ENCODE data around the gene FAM110A.
"Not testable (repeated sequence)": the region's sequence is repeated elsewhere in the genome, so short reads cannot be mapped to it uniquely, and the experiment has no call there.

FAM110A gene

DNA sequence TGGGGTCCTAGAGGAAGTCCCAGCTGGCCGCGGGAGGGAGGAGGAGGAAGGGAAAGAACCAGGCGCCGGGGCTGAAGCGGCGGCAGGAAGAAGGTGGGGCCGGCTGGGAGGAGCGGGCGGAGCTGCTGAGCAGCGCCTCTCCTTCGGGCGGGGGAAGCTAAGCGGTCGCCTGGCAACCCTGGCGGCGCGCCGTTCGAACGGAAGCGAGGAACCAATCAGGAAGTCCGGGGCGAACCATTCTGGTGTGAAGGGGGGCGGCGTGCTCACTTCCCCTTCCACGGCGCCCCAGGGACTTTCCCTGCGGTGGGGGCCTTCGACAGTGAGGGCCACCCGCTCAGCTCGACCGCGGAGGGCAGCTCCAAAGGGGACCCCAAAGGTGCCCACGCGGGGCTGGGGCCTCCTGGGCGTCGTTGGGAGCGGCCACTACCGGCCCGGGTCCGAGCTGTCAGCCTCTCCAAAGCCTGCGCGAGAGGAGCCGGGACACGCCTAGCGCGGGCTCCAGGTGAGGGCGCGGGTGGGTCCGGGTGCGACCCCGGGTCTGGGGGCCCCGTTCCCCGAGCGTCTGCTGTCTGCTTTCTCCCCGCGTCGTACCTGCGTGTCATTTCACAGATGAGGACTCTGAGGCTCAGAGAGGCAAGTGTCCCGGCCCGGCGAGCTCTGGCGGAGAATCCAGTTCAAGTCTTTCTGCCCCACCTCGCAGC, at the start of gene FAM110A:
Gene FAM110A, plus strand, starts transcription at position 266 of the 701 bp plus-strand sequence. CDS start 11,090 bp downstream, outside the sequence.
- TF ChIP-seq, protein P1, sequence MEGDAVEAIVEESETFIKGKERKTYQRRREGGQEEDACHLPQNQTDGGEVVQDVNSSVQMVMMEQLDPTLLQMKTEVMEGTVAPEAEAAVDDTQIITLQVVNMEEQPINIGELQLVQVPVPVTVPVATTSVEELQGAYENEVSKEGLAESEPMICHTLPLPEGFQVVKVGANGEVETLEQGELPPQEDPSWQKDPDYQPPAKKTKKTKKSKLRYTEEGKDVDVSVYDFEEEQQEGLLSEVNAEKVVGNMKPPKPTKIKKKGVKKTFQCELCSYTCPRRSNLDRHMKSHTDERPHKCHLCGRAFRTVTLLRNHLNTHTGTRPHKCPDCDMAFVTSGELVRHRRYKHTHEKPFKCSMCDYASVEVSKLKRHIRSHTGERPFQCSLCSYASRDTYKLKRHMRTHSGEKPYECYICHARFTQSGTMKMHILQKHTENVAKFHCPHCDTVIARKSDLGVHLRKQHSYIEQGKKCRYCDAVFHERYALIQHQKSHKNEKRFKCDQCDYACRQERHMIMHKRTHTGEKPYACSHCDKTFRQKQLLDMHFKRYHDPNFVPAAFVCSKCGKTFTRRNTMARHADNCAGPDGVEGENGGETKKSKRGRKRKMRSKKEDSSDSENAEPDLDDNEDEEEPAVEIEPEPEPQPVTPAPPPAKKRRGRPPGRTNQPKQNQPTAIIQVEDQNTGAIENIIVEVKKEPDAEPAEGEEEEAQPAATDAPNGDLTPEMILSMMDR (IDR thresholded peaks at IDR 0.05; ENCODE audit: low read depth, low read length, missing control alignments): no peak
- in situ Hi-C loops (cut with HindIII; ENCODE audit: low sequenced_read_pairs): no loop called here
- DNase-seq (ENCODE audit: low read depth): peak; percentile 75
- peak within 1 kb of the TSS; percentile 88 for H3K4me3 ChIP-seq (ENCODE audit: low read depth, low read length)

DNA sequence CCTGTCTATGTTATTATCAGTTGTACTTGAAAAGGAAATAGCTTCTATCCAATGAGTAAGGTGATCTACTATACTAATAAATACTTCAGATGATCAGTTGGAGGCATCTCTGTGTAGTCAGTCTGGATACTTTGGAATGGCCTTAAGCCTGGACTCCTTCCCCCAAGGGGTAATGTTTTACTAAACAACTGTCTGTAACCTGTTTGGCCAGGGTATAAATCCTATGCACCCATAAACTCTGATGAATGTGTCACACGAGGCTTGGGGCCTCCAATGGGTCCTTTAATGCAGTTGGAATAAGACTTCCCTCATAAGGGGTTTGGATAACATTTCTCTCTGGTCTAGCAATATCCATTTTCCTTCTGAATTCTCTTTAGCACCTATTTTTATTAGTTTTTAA, 45.7 kb upstream of the FAM110A start:
- DNase-seq (ENCODE audit: low read depth): no peak
- in situ Hi-C loops (cut with HindIII; ENCODE audit: low sequenced_read_pairs): no loop called here
- H3K4me3 ChIP-seq (ENCODE audit: low read depth, low read length): no peak overlapping the region
- TF ChIP-seq, protein P1 (IDR thresholded peaks at IDR 0.05; ENCODE audit: low read depth, low read length, missing control alignments): no peak

DNA sequence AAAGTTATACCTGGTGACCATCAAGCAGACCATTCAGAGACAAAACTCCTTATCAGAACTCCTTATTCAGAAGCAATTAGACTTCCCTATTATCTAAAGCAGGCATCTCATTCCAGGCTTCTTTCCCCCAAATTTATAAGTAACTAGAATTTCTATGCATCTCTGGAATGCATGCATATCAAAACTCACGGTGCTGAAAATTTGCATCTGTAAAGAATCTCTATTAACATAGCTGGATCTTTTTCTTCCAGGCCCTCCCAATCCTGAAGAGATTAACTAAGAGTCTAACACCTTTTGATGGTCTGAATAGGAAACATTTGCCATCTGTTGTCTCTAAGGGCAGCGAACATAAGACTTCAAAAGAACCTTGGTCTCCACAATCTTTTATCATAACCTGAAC, 42.5 kb upstream of the FAM110A start:
- H3K4me3 ChIP-seq (ENCODE audit: low read depth, low read length): no peak overlapping the region
- no peak for DNase-seq (ENCODE audit: low read depth)
- in situ Hi-C loops (cut with HindIII; ENCODE audit: low sequenced_read_pairs): no loop called here
- TF ChIP-seq, protein P1 (IDR thresholded peaks at IDR 0.05; ENCODE audit: low read depth, low read length, missing control alignments): no peak

DNA sequence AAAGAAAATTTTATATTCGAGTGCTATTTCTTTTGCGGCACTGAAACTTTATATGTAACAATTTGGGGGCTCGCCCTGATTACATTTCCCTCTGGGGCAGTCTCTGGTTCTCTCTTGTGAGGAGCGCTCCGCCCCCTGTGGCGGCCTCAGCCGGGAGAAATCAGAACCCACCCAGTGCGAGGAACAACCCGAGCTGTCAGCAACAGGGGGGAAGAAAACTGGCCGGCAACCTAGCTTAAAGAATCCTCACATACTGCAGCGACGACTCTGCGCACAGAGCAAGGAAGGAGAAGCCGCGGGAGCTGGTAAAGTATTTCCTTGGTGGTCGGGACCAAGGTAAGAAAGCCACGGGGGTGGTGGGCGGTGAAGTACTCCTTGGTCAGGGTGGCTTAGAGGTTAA, 41.3 kb upstream of the FAM110A start:
- TF ChIP-seq, protein P1 (IDR thresholded peaks at IDR 0.05; ENCODE audit: low read depth, low read length, missing control alignments): no peak
- H3K4me3 ChIP-seq (ENCODE audit: low read depth, low read length): no peak overlapping the region
- in situ Hi-C loops (cut with HindIII; ENCODE audit: low sequenced_read_pairs): no loop called here
- DNase-seq (ENCODE audit: low read depth): no peak

DNA sequence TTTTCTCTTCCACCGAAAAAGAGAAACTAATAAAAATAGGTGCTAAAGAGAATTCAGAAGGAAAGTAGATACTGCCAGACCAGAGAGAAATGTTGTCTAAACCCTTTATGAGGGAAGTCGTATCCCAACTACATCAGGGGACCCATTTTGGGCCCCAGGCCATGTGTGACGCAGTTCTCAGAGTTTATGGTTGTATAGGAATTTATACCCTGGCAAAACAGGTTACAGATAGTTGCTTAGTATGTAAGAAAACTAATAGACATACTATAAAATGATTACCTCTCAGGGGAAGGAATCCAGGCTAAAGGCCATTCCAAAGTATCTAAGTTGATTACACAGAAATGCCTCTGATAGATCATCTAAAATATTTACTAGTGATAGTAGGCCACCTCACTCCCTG, 36.6 kb upstream of the FAM110A start:
- TF ChIP-seq, protein P1 (IDR thresholded peaks at IDR 0.05; ENCODE audit: low read depth, low read length, missing control alignments): no peak
- DNase-seq (ENCODE audit: low read depth): no peak
- H3K4me3 ChIP-seq (ENCODE audit: low read depth, low read length): no peak overlapping the region
- in situ Hi-C loops (cut with HindIII; ENCODE audit: low sequenced_read_pairs): no loop called here

DNA sequence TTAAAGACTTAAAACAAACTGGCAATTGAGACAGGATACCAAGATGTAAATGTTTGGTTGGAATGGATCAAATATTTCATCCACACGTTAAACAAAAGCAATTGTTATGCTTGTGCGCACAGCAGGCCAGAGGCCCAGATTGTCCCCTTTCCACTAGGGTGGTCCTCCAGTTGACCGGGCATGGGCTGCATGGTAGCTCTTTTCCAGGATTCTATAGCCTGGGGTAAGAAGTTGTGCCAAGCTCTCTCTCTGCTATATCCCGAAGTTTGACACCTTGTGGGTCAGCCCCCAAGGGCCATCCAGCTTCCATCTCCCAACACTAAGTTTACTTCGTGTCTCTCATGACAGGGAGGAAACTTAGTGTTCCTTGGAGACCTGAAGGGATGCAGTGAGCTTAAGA, 34.8 kb upstream of the FAM110A start:
- H3K4me3 ChIP-seq (ENCODE audit: low read depth, low read length); DNase-seq (ENCODE audit: low read depth); in situ Hi-C loops (cut with HindIII; ENCODE audit: low sequenced_read_pairs): not testable (repeated sequence)

DNA sequence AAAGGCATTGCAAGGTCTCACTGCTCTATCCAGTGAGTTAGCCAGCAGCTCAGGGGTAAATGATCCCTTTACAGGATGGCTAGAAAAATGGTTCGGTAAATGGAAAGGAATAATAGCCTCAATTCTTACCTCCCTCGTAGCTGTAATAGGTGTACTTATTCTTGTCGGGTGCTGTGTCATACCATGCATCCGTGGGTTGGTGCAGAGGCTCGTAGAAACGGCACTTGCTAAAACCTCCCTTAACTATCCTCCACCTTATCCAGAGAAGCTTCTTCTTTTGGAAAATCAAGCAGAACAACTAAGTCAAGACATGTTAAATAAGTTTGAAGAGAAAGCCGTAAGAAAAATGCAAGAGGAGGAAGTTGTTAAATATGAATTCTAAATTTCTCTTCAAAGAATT, 33.5 kb upstream of the FAM110A start:
- in situ Hi-C loops (cut with HindIII; ENCODE audit: low sequenced_read_pairs); H3K4me3 ChIP-seq (ENCODE audit: low read depth, low read length); DNase-seq (ENCODE audit: low read depth): not testable (repeated sequence)

Measured in astrocyte of the cerebellum (primary cell).